Measurements from ENCODE around the gene LMNA. TPM values are rescaled to one million over a fixed set of nuclear protein-coding genes. Genes with fewer than 3 reads are reported as not detected.

The LMNA gene
- total and polyA plus RNA-seq, 8 donors: 73.5 to 437 (median 106) TPM

- DNase-seq: no peak
- no peak for TF ChIP-seq CTCF (IDR thresholded peaks at IDR 0.05)
- peaks cover 0 to 75% of the 10 kb centered on the region in 2 donors for H3K27me3 ChIP-seq
- no peak overlapping the region for H3K27ac ChIP-seq
- no peak overlapping the region for H3K4me3 ChIP-seq
- intact Hi-C loops (cut with DNase I): no loop called here
- no peaks in the 10 kb centered on the region for H3K9me3 ChIP-seq
- H3K4me1 ChIP-seq: peaks cover 33 to 43% of the 10 kb centered on the region in 2 donors
- no peak for ATAC-seq
- H3K36me3 ChIP-seq: no peaks in the 10 kb centered on the region
Observed at GRCh38 chr1:156108664-156109241, 5.8 kb upstream of the LMNA start.

GRCh38 chr1:156110252-156110651 is 4.3 kb upstream of the LMNA start:
- H3K27me3 ChIP-seq: peaks cover 0 to 78% of the 10 kb centered on the region in 2 donors
- no peak overlapping the region for H3K27ac ChIP-seq
- H3K9me3 ChIP-seq: no peaks in the 10 kb centered on the region
- H3K4me3 ChIP-seq: no peak overlapping the region
- peaks cover 26 to 43% of the 10 kb centered on the region in 2 donors for H3K4me1 ChIP-seq
- H3K36me3 ChIP-seq: no peaks in the 10 kb centered on the region
- no peak for TF ChIP-seq CTCF (IDR thresholded peaks at IDR 0.05)
- ATAC-seq (no peak), DNase-seq (no peak)
- intact Hi-C loops (cut with DNase I): no loop called here

- Histone ChIP-seq H3K27me3 (peaks cover 0 to 77% of the 10 kb centered on the region in 2 donors), H3K27ac (no peak overlapping the region), H3K36me3 (no peaks in the 10 kb centered on the region), H3K9me3 (no peaks in the 10 kb centered on the region), H3K4me3 (no peak overlapping the region), H3K4me1 (peaks cover 18 to 43% of the 10 kb centered on the region in 2 donors)
- no peak for DNase-seq
- intact Hi-C loops (cut with DNase I): no loop called here
- TF ChIP-seq CTCF (IDR thresholded peaks at IDR 0.05): no peak
- ATAC-seq: no peak
Observed at GRCh38 chr1:156111355-156111962, 3.1 kb upstream of the LMNA start.

- no peaks in the 10 kb centered on the region for H3K36me3 ChIP-seq
- peaks cover 0 to 75% of the 10 kb centered on the region in 2 donors for H3K27me3 ChIP-seq
- no peak for TF ChIP-seq CTCF (IDR thresholded peaks at IDR 0.05)
- no peaks in the 10 kb centered on the region for H3K9me3 ChIP-seq
- intact Hi-C loops (cut with DNase I): no loop called here
- no peak for ATAC-seq
- no peak for DNase-seq
- H3K4me3 ChIP-seq: no peak overlapping the region
- H3K4me1 ChIP-seq: peaks cover 19 to 44% of the 10 kb centered on the region in 2 donors
- H3K27ac ChIP-seq: peak overlapping the region in 1 of 2 donors; percentile 33
Observed at GRCh38 chr1:156112276-156113137, 2.0 kb upstream of the LMNA start.

Data from left lung (tissue), 10 donors.